Activated T-helper 1 cell treated with anti-CD3 and anti-CD28 coated beads, Interleukin-12 subunit alpha, Interleukin-12 subunit beta, Interleukin-2, Interleukin-4 antibody, amounts not matched to agents 30 ng/mL and 10 ng/mL and 1 ng/mL, durations not matched to agents 14 hours and 24 hours and 36 hours (primary cell): ENCODE measurements around the gene TBC1D10A. TPM values are rescaled to one million over a fixed set of nuclear protein-coding genes. Genes with fewer than 3 reads are reported as not detected.

Experiments
- DNase-seq: peaks from one replicate; pipeline ENCODE4 v3.0.0; 2021; ENCODE audit warnings: low spot score
- H3K27ac Mint-ChIP-seq: one replicate; pipeline ENCODE4 v1.8.0; 2021; ENCODE audit warnings: mild to moderate bottlenecking, mixed read lengths
- H3K27me3 Mint-ChIP-seq: one replicate; pipeline ENCODE4 v1.8.0; 2022; ENCODE audit warnings: mild to moderate bottlenecking, moderate library complexity, mixed read lengths; ENCODE audit not compliant: insufficient read depth
- H3K36me3 Mint-ChIP-seq: one replicate; pipeline ENCODE4 v1.8.0; 2021; ENCODE audit warnings: low read depth, mixed read lengths
- H3K4me1 Mint-ChIP-seq: one replicate; pipeline ENCODE4 v1.8.0; 2021; ENCODE audit warnings: low read depth, mixed read lengths
- H3K4me3 Mint-ChIP-seq: one replicate; pipeline ENCODE4 v1.8.0; 2021; ENCODE audit warnings: mild to moderate bottlenecking, moderate library complexity, mixed read lengths
- H3K9me3 Mint-ChIP-seq: one replicate; pipeline ENCODE4 v1.8.0; 2021; ENCODE audit warnings: mixed read lengths
- intact Hi-C: fragments of 100-400 bp; cut with micrococcal nuclease; formaldehyde crosslinking; loops from one replicate; pipeline ENCODE4 v1.15.1; 2024
- total RNA-seq: library from RNA; stranded (reverse); gene quantifications from 2 replicates; pipeline ENCODE4 v1.2.3, GENCODE V29; 2022

The TBC1D10A gene
- total RNA-seq, 1 donor from 2014 or later: 17.3 TPM

DNA sequence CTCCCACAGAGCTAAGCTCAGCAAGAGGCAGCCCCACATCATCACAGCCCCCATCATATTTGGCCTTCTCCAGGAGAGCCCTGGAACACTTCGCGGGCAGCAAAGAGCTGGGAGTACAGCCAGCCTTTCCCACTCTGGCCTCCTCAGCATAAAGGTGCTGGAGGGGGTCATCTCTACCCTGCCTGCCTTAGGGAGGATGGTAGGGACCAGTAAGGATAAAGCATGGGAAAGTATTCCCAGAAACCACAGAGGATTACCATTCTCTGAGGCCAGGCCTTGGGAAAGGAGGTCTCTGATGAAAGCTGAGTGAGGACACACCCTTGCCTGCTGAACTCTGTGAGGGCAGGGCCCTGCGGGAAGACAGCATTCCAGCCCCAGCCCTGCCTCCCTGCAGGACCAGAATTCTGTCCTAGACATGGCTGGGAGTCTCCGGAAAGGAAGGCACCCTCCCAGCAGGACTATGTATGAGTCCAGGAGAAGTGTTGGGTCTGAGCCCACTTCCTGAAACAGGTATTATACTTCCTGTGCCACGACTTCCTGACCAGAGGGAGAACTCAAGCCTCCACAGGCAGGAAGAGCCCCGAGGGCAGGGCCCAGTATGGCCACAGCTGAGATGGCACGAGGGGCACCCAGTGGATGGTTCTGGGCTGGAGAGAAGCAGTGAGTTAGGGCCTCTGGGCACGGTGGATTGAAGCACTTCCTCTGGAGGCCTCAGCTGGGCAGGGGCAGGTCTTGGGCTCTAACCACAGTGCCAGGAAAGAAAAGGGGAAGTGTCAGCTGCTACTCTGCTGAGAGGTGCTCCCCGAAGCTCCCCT, 24.5 kb downstream of the TBC1D10A start:
- Mint-ChIP-seq H3K4me1 (peaks cover 82% of the 10 kb centered on the region), H3K27me3 (no peaks in the 10 kb centered on the region), H3K9me3 (no peaks in the 10 kb centered on the region), H3K36me3 (peaks cover 27% of the 10 kb centered on the region), H3K4me3 (peak overlapping the region; percentile 45), H3K27ac (peak overlapping the region; percentile 91)
- no peak for DNase-seq
- intact Hi-C loops: no loop called here

- intact Hi-C loops: no loop called here
- Mint-ChIP-seq H3K27me3 (no peaks in the 10 kb centered on the region), H3K36me3 (peaks cover 29% of the 10 kb centered on the region), H3K9me3 (no peaks in the 10 kb centered on the region), H3K4me3 (no peak overlapping the region), H3K4me1 (peaks cover 61% of the 10 kb centered on the region), H3K27ac (no peak overlapping the region)
- no peak for DNase-seq
Measured at GRCh38 chr22:30299322-30299721, 27.4 kb downstream of the TBC1D10A start.

DNA sequence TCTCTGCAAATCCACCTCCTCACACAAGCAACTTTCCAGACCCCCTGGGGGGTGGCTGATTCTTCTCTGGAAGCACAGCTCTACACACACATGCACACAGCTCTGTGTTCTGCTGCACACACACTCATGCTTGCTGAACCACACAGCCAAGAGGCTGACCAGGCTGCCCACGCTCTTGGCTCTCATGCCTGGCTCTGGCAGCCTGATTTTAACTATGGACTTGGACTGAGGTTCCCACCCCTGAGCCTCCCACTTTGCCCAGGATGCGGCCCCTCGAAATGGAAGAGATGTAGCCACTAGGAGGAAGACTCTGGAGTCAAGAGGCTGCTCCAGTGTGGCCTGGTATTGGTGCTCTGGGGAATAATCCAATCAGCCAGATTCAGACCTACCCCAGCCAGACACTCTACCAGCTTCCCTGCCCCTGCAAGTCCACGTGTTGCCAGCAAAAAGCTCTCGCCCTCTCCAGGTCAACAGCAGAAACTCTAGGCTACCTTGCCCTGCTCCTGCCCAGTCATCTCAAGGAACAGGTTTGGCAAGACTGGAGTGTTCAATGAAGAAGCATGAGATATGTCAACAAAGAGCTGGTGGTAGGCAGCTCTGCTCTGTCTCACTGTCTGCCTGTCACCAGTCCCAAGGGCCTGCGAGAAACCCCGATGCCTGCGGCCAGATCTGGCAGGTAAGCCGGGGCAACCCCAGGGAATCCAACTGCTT, 28.6 kb downstream of the TBC1D10A start:
- DNase-seq: no peak
- no peaks in the 10 kb centered on the region for H3K27me3 Mint-ChIP-seq
- peak overlapping the region; percentile 23 for H3K27ac Mint-ChIP-seq
- intact Hi-C loops: no loop called here
- peaks cover 57% of the 10 kb centered on the region for H3K4me1 Mint-ChIP-seq
- H3K4me3 Mint-ChIP-seq: no peak overlapping the region
- H3K36me3 Mint-ChIP-seq: peaks cover 30% of the 10 kb centered on the region
- no peaks in the 10 kb centered on the region for H3K9me3 Mint-ChIP-seq

GRCh38 chr22:30297276-30297990, 29.3 kb downstream of the TBC1D10A start:
- H3K27me3 Mint-ChIP-seq: no peaks in the 10 kb centered on the region
- H3K36me3 Mint-ChIP-seq: peaks cover 25% of the 10 kb centered on the region
- no peak overlapping the region for H3K4me3 Mint-ChIP-seq
- peak overlapping the region; percentile 16 for H3K27ac Mint-ChIP-seq
- no peaks in the 10 kb centered on the region for H3K9me3 Mint-ChIP-seq
- intact Hi-C loops: no loop called here
- no peak for DNase-seq
- peaks cover 49% of the 10 kb centered on the region for H3K4me1 Mint-ChIP-seq

DNA sequence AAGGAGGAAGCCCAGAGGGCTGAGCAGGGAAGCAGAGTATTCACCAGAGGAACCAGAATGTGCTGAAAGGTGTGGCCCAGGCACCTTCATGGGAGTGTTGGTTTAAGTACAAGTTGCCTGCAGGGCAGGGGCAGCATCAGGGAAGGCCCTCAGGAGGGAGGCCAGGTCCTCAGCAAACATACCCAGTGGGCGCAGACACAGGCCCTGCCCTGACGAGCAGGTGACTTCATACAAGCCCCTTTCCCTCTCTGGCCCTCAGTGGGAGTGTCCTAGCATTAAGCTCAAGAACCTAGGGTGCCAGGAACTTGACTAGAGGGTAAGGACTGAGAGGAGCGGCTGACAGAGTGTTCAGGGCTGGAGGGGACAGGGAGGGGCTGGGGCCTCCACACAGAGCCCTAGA, 29.9 kb downstream of the TBC1D10A start:
- no peak overlapping the region for H3K4me3 Mint-ChIP-seq
- DNase-seq: no peak
- intact Hi-C loops: no loop called here
- peaks cover 44% of the 10 kb centered on the region for H3K4me1 Mint-ChIP-seq
- H3K36me3 Mint-ChIP-seq: peaks cover 22% of the 10 kb centered on the region
- H3K27ac Mint-ChIP-seq: peak overlapping the region; percentile 55
- H3K27me3 Mint-ChIP-seq: no peaks in the 10 kb centered on the region
- no peaks in the 10 kb centered on the region for H3K9me3 Mint-ChIP-seq

DNA sequence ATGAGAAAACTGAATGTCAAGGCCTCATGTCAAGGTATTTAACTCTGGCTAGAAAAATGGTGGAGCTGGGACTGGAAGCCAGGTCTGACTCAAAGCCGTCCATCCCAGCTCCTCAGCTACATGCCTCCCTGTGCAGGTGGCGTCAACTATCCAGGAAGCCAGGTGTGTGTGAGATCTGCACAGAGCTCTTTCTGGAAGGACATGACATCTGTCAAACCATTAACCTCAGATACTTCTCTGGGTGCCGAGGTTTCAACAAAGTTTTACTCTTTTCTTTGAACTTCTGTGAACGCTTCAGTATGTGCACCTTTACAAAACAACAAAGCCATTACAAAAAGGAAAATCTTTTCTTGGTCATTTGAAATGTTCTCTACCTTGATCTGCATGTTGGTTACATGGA, 30.4 kb downstream of the TBC1D10A start:
- peaks cover 22% of the 10 kb centered on the region for H3K36me3 Mint-ChIP-seq
- H3K4me3 Mint-ChIP-seq: no peak overlapping the region
- H3K9me3 Mint-ChIP-seq: no peaks in the 10 kb centered on the region
- no peaks in the 10 kb centered on the region for H3K27me3 Mint-ChIP-seq
- intact Hi-C loops: no loop called here
- DNase-seq: no peak
- peak overlapping the region; percentile 55 for H3K27ac Mint-ChIP-seq
- H3K4me1 Mint-ChIP-seq: peaks cover 44% of the 10 kb centered on the region

DNA sequence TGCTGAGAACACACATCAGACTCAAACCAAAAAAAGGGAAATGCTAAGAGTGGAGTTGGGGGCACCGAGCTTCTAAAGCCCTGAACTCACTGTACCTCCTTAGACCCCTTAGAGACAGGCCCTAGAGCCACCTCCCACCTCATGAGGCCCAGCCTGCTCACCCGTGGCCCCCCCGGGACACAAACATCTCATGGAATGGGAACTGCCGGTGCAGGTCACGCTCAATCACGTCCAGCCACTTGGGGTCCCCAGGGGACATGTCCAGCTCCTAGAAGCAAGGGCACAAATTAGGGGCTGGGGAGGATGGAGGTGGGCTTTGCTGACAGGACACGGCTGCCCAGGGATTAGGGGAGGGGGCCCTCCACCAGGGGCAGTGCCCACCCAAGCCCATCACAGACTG, 31.2 kb downstream of the TBC1D10A start:
- Mint-ChIP-seq H3K9me3 (no peaks in the 10 kb centered on the region), H3K27me3 (no peaks in the 10 kb centered on the region), H3K4me1 (peaks cover 42% of the 10 kb centered on the region), H3K27ac (no peak overlapping the region), H3K36me3 (peaks cover 19% of the 10 kb centered on the region), H3K4me3 (no peak overlapping the region)
- intact Hi-C loops: no loop called here
- DNase-seq: no peak

- Mint-ChIP-seq H3K36me3 (peaks cover 19% of the 10 kb centered on the region), H3K4me3 (no peak overlapping the region), H3K27ac (no peak overlapping the region), H3K9me3 (no peaks in the 10 kb centered on the region), H3K4me1 (peaks cover 49% of the 10 kb centered on the region), H3K27me3 (no peaks in the 10 kb centered on the region)
- no peak for DNase-seq
- intact Hi-C loops: no loop called here
Measured at GRCh38 chr22:30294830-30295229, 31.9 kb downstream of the TBC1D10A start.

DNA sequence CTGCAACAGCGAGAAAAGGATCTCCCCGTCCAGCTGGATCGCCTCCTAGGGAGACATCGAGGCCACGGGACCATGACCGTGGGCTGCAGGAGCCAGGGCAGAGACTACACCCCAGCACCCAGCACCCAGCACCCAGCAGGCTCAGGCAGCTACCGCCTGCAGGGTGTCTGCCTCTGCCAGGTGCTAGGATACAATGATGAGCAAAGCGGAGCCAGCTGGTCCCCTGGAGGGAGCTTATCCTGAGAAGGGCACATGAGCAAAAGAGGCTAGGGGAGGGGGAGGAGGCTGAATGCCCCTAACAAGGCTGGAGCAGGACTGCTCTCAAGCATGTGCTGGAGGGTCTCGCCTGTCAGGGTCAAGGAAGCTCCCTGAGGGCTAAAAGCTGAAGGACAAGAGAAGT, 32.7 kb downstream of the TBC1D10A start:
- no peaks in the 10 kb centered on the region for H3K9me3 Mint-ChIP-seq
- DNase-seq: no peak
- H3K4me1 Mint-ChIP-seq: peaks cover 50% of the 10 kb centered on the region
- H3K4me3 Mint-ChIP-seq: no peak overlapping the region
- no peaks in the 10 kb centered on the region for H3K27me3 Mint-ChIP-seq
- intact Hi-C loops: no loop called here
- H3K36me3 Mint-ChIP-seq: peaks cover 17% of the 10 kb centered on the region
- H3K27ac Mint-ChIP-seq: peak overlapping the region; percentile 65

DNA sequence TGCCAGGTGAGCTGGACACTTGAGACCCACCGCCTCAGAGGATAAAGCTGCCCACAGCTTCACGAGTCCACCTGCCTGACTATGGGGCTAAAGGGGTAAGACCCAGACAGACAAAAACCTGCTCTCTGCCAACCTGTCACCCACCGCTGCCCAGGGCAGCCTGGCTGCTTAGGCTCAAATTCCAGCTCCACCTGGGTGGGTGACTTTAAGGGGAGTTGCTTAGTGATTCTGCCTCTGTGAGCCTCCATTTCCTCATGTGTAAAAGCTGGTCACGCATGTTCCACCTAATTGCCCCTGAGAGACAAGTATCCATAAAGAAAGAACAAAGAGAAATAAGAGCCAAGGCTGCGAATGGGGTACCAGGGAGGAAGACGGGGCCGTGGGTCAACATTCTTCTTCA, 33.7 kb downstream of the TBC1D10A start:
- peaks cover 13% of the 10 kb centered on the region for H3K36me3 Mint-ChIP-seq

GRCh38 chr22:30292069-30292970, 34.4 kb downstream of the TBC1D10A start:
- no peaks in the 10 kb centered on the region for H3K27me3 Mint-ChIP-seq
- no peaks in the 10 kb centered on the region for H3K9me3 Mint-ChIP-seq
- H3K4me3 Mint-ChIP-seq: no peak overlapping the region
- peaks cover 13% of the 10 kb centered on the region for H3K36me3 Mint-ChIP-seq
- intact Hi-C loops: no loop called here
- no peak for DNase-seq
- H3K4me1 Mint-ChIP-seq: peaks cover 46% of the 10 kb centered on the region
- H3K27ac Mint-ChIP-seq: no peak overlapping the region

More for the DNA sequence above, 33.7 kb downstream of the TBC1D10A start:
- Mint-ChIP-seq H3K27ac (peak overlapping the region; percentile 4), H3K9me3 (no peaks in the 10 kb centered on the region), H3K4me1 (peaks cover 46% of the 10 kb centered on the region), H3K4me3 (no peak overlapping the region), H3K27me3 (no peaks in the 10 kb centered on the region)
- DNase-seq: no peak
- intact Hi-C loops: no loop called here
